NOMO-1 treated with dmso at 0.1 percent for 144 hours (cell line): ENCODE data around the gene SLC52A1.
A peak's percentile ranks its signal among the peaks of the same experiment; 100 is the strongest.
"Not testable (repeated sequence)": the region's sequence is repeated elsewhere in the genome, so short reads cannot be mapped to it uniquely, and the experiment has no call there.

Experiments used
- DNase-seq: peaks from one replicate; lab custom pipeline; 2025; ENCODE audit not compliant: unreplicated experiment; lab: John Stamatoyannopoulos, UW

Gene SLC52A1

DNA sequence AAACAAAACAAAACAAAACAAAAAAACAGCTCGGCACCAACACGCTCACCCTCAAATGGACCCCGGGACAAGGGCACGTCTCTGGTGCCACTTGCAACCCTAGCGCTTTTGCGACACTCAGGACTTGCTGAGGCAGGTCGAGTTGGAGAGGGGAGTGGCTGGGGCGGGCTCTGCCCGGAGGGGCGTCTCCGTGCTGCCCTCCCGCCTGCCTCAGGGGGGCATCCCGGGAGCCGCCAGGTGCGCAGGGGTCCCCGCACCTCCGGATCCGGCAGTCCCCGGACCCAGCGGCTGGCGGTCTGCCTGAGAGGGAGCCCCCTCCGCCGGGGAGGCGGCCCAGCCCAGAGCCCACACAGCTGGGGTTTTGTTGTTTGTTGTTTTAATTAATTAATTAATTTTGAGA lies at the start of gene SLC52A1:
SLC52A1 (minus strand) TSS at position 112 of the 400 bp plus-strand sequence. CDS start 820 bp downstream, outside the sequence.
- DNase-seq: no peak

DNA sequence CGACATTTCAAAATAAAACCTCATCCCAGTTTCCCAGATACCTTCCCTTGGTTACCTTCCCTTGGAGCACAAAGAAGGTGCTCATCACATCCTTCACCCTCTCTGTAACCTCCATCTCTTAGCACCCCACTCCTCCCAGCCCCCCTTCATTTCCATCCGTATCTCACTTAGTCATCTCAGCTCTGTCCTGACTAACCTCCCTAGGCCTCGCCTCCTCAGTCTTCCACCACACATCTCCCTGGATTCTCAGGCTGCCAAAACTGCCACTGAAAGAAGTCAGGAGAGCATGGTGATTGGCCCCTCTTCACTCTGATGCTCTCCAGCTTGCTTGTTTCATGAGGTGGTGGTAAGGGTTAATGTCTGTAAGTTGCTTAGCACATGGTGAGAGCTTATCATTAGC lies 45.4 kb upstream of the SLC52A1 start:
- no peak for DNase-seq

DNA sequence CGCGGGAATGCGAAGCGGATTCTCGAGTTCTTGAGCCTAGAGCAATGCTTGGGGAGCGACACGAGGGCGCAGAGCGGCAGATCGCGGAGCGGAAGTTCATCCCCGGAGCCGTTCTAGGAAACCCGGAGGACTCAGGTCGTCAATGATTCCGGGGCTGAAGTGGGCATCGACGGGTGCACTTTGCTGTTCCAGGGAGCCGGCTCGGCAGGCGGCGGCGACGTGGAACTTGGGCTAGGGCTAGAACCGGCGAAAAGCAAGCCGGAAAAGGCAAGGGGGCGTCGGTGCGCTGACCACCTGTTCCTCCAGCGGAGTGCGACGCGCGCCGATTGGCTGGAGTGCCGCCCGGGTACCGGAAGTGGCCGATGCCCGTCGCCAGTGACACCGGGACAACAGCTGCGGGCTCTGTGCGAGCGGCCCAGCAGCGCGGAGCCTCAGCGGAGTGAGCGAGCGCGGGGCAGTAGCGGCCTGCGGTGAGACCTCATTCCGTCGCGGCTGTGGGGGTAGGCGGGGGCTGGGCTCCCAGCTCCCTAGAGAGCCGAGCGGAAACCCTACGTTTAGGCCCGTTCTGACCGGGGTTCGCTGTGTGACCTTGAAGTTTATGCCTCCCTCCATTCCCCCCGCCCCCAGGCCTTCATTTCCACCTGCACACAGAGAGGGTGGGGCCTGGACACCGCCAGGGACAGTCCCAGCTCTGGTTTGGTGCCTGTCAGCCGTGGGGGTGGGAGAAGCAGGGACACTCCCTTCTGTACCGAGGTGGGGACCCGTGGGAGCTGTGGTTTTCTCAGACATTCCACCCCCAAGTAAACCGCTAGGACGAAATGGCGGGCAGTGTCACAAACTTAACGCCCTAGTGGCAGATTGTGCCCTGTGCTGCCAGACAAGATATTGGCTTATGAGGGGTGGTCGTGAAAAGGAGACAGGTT lies 43.1 kb upstream of the SLC52A1 start, which contains the start of gene ZFP3:
ZFP3 (plus strand) TSS at position 362 of the 923 bp plus-strand sequence. CDS start 13,038 bp downstream, outside the sequence.
- DNase-seq: peak; percentile 64

DNA sequence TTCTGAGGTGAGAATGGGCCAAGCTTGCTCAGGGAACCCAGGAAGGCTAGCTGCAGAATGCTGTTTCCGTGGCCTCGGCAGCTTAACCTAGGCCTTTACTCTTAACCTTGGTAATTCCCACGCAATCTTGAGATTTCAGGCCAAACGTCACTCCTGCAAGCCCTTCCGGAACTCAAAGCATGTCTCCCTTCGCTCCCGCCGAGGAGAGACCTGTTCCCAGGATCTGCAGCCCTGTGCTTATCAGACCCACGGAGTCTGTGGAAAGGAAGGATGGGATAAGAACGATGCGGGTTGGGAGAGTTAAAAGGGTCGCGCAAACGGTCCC lies 42.5 kb upstream of the SLC52A1 start:
- DNase-seq: no peak

DNA sequence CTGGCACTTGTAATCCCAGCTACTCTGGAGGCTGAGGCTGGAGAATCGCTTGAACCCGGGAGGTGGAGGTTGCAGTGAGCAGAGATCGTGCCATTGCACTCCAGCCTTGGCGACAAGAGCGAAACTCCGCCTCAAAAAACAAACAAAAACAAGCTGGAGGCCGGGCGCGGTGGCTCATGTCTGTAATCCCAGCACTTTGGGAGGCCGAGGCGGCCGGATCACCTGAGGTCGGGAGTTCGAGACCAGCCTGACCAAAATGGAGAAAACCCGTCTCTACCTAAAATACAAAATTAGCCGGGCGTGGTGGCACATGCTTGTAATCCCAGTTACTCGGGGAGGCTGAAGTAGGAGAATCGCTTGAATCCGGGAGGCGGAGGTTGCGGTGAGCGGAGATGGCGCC lies 42.0 kb upstream of the SLC52A1 start:
- DNase-seq: not testable (repeated sequence)

DNA sequence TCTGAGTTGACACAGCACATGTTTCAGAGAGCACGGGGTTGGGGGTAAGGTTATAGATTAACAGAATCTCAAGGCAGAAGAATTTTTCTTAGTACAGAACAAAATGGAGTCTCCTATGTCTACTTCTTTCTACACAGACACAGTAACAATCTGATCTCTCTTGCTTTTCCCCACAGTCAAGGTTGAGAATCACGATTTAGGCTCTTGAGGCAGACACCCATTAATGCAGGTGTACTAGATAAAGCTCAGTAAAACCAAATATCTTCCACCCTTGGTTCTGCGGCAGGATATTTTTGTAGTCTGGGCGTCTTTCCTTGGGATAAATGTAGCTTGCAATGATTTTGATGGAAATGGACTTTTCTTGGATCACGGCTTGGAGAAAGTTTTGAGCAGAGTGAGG lies 40.2 kb upstream of the SLC52A1 start:
- not testable (repeated sequence) for DNase-seq

DNA sequence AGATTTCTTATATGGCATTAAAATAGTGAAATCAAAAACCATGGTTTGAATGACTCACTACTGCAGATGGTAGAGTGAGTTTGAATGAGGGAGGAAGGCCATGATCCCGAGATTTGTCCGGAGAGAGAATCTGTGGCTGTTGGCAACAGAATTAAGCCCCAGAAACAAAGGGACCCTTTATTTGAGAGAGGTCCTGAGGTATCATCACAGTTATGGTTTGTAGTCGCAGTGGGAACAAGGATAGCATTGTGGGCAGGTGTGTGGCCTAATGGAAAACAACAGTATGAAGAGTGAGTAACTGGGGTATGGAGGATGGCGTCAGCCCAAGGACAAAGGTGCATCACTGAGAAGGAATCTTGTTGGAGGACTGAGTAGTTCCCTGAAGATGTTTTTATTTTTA lies 34.5 kb upstream of the SLC52A1 start:
- DNase-seq: no peak

DNA sequence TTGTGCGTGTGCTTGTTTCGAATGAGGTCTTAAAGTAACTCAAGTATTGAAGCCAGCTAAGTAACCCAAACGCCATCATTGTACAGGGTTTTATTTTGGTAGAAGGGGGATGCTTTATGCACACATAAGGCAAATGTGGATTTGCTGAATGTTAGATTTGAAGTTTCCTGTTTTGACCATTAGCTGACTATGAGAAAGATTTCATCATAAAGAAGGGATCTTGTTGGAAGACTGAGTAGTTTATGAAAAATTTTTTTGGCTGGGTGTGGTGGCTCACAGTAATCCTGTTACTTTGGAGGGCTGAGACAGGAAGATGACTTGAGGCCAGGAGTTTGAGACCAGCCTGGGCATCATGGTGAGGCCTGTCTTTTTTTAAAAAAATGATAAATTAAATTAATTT lies 33.0 kb upstream of the SLC52A1 start:
- no peak for DNase-seq

DNA sequence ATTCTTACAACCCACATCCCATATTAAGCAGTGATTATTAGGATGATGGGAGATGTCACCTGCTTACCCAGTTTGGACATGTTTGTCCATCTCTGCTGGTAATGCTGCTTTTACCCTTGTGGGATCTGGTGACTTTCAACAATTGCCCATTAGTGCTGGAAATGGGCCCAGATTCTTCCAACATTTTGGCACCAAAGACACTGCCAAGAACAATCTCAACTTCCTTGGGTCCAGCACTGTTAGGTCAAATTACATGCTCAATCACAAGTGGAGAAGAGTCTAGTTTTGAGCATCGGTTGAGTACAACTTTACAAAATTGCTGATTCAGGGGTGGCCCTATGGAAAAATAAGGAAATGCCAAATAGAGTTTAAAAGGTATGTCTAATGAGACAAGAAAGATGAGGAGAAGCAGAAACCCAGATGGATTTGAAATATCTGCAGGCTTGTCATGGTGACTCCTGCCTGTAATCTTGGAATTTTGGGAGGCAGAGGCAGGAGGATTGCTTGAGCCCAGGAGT lies 30.1 kb upstream of the SLC52A1 start:
- no peak for DNase-seq

DNA sequence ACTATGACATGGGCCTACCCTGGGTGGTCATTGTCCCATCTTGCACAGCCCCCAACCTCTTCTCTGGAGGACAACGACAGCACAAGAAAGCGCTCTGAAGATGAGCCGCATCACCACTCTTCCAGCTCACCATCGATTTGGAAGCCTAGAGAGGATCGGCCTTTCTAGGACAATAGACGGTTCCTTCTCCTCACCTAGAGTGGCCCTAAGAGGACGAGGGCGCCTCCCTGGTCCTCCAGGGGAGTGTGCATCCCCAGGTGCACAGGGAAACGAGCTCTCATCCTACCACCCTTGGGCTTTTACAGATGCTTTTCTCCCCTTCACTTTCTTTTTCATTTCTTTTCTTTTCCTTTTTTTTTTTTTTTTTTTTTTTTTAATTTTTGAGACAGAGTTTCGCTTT lies 20.3 kb upstream of the SLC52A1 start:
- DNase-seq: no peak

DNA sequence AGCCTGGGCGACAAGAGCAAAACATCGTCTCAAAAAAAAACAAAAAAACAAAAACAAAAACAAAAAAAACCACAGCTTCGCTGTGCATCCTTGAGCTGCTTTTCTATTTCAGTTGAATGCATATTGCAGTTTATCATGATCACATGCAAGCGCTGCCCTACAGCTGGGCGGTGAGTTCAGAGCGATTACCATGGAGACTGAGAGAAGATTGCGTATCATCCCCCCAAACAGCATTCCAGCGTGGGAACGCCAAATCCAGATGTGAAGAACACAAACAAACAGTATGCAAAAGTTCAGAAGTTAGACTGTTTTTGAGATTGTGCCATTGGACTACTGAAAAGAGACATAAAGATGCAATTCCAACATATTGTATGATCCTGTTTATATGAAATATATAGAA lies 15.1 kb upstream of the SLC52A1 start:
- DNase-seq: no peak

DNA sequence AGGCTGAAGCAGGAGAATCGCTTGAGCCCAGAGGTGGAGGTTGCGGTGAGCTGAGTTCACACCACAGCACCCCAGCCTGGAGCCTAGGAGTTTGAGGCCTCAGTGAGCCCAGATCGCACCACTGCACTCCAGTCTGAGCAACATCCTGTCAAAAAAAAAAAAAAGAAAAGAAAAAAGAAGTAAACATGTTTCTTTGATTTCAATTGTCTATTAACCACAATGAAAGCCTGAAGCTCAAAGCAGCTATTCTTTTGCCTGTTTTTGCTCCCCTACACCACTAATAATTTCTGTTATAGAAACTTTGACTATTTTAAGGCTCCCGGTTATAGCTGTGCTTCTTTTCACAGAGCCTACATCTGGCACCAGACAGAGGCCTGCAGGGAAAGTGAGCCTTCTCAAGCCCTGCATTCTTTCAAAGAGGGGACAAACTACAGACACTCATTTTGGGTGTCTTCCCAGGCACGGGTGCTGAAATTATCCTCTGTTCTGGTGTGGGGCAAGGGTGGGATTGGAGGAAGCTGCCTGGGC lies 14.2 kb upstream of the SLC52A1 start:
- DNase-seq: no peak

DNA sequence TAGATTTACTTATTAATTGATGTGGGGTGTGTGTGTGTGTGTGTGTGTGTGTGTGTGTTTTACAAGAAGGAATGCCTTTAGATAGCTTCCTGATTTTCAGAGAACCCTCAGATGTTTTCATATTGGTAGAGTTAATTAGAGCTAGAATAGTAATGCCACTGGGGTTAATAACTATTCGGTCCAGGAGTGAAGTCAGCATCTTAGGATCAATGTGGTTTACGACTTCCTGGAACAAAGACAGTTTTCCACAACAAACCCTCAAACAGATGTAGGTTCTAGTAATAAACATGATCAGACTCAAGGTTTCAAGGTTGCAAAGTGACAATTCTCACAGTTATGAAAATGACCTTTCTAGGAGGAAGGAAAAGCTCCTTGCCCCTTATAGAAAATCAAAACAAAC lies 12.2 kb upstream of the SLC52A1 start:
- no peak for DNase-seq

DNA sequence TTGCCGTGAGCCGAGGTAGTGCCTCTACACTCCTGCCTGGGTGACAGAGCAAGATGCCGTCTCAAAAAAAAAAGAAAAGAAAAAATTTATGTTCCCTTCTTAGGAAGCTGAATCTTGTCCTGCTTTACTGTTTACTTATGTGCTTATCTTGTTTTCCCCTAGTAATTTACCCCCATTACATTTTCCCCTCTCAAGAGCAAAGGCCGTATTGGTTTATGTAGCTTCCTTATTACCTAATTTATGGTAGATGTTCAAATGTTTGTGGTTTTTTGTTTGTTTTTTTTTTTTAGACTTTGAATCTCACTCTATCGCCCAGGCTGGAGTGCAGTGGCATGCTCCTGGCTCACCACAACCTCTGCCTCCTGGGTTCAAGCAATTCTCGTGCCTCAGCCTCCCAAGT lies 10.3 kb upstream of the SLC52A1 start:
- no peak for DNase-seq

DNA sequence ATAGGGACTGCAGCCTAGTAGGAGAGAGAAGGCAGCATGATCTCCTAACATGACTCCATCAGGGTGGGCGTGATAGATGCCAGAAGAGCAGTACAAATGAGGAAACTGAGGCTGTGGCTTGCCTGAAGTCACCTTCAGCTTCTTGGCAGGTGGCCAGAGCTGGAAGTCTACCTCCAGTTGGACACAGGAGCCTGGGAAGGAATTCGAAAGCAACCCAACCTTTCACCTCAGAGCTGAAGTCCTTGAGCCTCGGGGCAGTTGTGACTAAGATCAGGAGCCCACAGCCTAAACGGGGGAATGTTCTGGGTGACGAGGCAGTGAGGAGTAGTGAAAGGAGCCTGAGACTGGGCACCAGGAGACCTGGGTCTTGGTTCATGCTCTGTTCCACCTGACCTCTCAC lies 9.4 kb upstream of the SLC52A1 start:
- DNase-seq: no peak

DNA sequence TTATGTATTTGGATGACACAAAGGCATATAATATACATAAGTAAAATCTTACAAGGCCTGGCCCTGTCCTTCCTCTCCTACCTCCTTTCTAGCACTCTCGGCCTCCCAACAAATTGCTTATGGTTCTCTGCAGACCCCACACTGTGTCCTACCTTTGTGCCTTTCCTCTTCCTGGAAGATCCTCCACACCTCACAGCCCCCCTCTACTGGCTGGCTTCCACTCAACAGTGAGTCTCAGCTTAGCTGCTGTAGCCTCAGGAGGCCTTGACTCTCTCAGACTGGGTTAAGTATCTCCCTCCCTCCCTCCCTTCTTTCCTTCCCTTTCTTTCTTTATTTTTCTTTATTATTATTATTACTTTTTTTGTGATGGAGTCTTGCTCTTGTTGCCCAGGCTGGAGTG lies 8.3 kb upstream of the SLC52A1 start:
- DNase-seq: no peak

DNA sequence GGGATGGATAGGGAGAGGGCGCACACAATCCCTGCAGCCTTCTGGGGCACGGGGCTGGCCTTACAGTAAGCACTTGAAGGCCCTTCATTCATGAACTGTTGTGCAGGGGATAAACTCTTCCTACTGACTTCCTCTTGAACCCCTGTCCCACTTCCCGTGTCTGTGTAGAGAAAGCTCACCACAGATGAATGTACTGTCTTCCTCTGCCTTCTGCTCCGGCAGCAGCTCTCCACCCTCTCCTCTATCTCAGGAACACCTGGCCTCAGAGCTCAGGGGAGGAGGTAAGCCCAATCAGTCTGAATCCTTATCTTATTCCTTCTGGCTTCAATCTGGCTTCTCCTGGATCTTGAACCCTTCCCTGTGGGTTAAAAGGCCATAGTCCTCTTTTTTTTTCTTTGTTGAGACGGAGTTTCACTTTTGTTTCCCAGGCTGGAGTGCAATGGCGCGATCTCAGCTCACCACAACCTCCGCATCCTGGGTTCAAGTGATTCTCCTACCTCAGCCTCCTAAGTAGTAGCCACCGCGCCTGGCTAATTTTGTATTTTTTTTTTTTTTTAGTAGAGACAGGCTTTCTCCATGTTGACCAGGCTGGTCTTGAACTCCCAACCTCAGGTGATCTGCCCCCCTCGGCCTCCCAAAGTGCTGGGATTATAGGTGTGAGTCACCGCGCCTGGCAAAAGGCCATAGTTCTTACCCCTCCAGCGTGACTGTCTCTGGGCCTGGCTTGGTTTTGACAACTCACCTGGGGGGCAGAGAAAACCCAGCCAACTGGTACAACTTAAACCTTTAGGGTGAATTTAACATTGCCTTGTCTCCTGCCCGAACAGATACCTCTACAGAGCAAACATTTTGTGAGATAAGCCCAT lies 7.2 kb upstream of the SLC52A1 start:
- no peak for DNase-seq

DNA sequence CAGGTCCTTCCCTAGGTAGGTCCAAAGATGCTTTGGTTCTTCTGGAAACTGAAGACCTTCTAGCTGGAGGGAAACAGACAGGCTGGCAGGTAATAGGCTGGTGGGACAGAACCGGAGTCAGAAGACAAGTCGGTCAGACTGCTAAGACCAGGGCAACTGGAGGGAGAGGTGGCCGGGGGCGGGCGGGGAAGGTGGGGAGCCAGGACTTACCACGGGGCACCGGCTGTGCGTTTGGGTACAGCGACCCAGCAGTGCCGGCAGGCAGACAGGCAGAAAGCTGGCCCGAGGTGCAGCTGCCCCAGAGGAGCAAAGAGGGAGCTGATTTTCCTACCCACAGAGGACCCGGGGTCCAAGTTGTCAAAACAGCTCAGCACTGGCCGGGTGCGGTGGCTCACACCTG lies 575 bp downstream of the SLC52A1 start:
- DNase-seq: no peak

DNA sequence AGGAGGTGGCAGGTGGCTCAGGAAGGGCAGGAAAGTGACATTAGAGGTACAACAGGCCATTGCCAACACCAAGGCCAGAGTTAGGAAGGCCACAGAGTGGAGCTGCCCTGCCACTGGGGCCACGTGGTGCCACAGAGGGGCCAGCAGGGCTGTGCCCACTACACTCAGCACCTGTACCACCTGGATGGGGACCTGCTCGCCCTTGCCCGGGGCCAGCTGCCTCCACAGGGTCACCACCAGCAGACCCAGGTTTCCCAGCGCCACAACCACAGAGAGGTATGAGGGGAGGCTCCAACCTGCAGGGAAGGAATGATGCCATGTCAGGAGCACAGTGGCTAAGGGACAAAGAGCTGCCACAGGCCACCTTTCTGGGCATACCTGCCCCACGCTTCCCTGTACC lies 1.2 kb downstream of the SLC52A1 start:
- DNase-seq: no peak

DNA sequence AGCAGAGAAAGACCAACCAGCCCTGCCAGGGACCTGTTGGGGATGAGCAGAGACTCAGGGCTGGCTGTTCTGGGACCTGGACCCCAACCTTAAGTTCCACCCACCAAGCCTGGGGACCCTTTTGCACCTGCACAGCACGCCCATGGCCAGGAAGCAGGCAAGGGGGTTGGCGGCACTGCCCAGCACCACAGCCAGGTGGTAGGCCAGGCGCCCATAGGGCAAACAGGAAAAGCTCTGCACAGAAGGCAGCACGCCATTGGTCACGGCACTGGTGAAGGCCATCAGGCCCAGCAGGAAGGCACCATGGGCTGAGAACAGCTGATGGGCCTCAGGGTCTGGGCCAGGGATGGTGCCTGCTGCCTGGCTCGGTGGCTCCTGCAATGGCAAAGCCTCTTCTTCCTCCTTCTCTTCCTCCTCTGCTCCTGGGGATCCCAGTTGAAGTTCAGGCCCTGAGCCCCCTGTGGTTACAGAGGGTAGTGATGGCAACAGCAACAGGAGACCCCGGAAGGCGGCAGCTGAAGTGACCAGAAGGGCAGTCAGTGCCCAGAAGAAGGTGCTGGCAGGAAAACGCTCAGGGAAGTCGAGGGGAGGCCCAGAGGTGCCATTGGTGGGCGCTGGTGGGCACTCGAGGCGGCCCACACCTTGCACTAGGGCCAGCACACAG lies 1.7 kb downstream of the SLC52A1 start:
- no peak for DNase-seq

DNA sequence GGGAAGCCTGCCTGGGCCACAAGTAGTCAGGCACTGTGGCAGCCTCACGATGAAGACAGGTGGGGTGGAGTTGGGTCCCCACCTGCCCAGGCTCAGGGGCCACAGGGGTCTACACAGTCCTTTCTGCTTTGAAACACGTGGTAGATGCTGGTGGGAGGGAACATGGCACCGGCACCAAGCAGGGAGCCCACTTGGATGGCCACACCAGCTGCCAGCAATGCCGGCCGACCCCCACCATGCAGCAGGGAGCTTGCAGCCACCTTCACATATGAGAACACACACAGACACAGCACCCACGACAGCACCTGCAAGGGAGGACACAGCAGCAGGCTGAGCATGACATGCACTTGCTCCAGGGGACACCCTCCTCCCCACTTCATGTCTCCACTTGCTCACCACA lies 2.4 kb downstream of the SLC52A1 start:
- no peak for DNase-seq
